SH-SY5Y (cell line): ENCODE measurements around the gene ADORA1.

Experiments
- GATA2 ChIP-seq: IDR thresholded peaks from 2 replicates; pipeline ENCODE4 v1.6.1; 2011; ENCODE audit warnings: mild to moderate bottlenecking, low read depth, low read length
- GATA3 ChIP-seq: IDR thresholded peaks from 2 replicates; pipeline ENCODE4 v1.6.1; 2011; ENCODE audit warnings: low read depth, mild to moderate bottlenecking, low read length, moderate library complexity

GRCh38 chr1:203211812-203212211, 84.3 kb downstream of the ADORA1 start:
- TF ChIP-seq GATA2, result no peak
- no peak for TF ChIP-seq GATA3
